ENCODE results near the gene S100P. TPM values are rescaled to one million over a fixed set of nuclear protein-coding genes. Genes with fewer than 3 reads are reported as not detected.
A peak's percentile ranks its signal among the peaks of the same experiment; 100 is the strongest.

S100P gene
- total and polyA plus RNA-seq, 2 experiments from 2014 or later: 0.80 TPM; not detected in 1

DNA sequence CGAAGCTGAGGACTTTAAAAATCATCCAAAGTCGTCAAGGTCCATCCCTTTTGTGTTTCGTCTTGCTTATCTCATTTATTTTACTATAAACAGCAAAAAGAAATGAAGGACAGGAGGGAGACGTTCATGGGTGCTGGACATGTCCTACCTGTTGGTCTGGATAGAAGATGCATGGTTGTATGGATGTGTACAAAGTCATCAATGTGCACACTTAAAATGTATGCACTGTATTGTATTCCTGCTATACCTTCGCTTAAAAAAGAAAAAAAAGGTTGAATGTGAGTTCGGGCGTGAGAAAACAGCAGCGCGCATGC lies 22.0 kb downstream of the S100P start:
- H2AFZ ChIP-seq: peak overlapping the region; percentile 96
- peak overlapping the region; percentile 82 for H3K4me2 ChIP-seq (ENCODE audit: unreplicated experiment)
- peak overlapping the region; percentile 93 for H3K4me3 ChIP-seq
- in situ Hi-C loops (cut with MboI): loop anchor here (10.0 kb wide), 1 partner anchor 359 kb away; no protein-coding TSS in a partner anchor
- H3K9me2 ChIP-seq (ENCODE audit: insufficient read depth): no peaks in the 10 kb centered on the region; the same call in 1 of the 2 replicates
- peaks cover 19% of the 10 kb centered on the region for H3F3A ChIP-seq (ENCODE audit: insufficient read depth)
- no peaks in the 10 kb centered on the region; the same call in 1 of the 2 replicates for H4K20me1 ChIP-seq (ENCODE audit: insufficient read depth)
- no peak for TF ChIP-seq EZH2 (IDR thresholded peaks at IDR 0.05; ENCODE audit: insufficient read depth, poor library complexity, severe bottlenecking)
- peak overlapping the region; percentile 86 for H3K9ac ChIP-seq
- no peaks in the 10 kb centered on the region for H3K9me3 ChIP-seq (ENCODE audit: low read depth)
- WGBS, 2 experiments (ENCODE audit: low coverage in 1 of 2, low lambda C conversion rate in 2 of 2, missing lambda C conversion rate in 2 of 2): 2% methylated on average over 9 of the region's 9 CpGs
- H3K36me3 ChIP-seq (ENCODE audit: low read depth): no peaks in the 10 kb centered on the region
- peaks cover 11% of the 10 kb centered on the region; the same call in 1 of the 2 replicates for H3K4me1 ChIP-seq (ENCODE audit: insufficient read depth)
- H3K27ac ChIP-seq: peak overlapping the region; percentile 62
- H3K27me3 ChIP-seq (replicated peaks; ENCODE audit: insufficient read depth): no peaks in the 10 kb centered on the region
- peaks cover 26% of the 10 kb centered on the region for H3K79me2 ChIP-seq (ENCODE audit: insufficient read depth)
- no peak for DNase-seq

DNA sequence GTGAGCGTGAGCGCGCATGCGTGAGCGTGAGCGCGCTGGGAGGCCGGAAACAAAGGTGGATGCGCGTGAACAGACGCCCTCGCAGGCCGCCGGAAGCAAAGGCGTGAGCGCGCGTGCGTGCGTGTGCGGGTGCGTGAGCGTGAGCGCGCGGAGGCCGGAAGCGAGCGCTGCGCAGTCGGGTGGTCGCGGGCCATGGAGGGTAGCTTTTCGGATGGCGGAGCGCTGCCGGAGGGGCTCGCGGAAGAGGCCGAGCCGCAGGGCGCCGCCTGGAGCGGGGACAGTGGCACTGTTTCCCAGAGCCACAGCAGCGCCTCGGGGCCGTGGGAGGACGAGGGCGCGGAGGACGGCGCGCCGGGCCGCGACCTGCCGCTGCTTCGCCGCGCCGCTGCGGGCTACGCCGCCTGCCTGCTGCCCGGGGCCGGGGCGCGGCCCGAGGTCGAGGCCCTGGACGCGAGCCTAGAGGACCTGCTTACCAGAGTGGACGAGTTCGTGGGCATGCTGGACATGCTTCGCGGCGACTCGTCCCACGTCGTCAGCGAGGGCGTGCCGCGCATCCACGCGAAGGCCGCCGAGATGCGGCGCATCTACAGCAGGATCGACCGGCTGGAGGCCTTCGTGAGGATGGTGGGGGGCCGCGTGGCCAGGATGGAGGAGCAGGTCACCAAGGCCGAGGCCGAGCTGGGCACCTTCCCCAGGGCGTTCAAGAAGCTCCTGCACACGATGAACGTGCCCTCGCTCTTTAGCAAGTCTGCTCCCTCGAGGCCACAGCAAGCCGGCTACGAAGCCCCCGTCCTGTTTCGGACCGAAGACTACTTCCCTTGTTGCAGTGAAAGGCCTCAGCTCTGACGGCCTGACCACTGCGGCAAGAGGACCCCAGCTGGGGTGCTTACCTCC lies 22.6 kb downstream of the S100P start, which contains the start of gene BLOC1S4:
Gene BLOC1S4 (plus strand): TSS at position 157 of the 894 bp plus-strand sequence. CDS start 36 bp downstream, at position 193.
- Histone ChIP-seq H3K27me3 (replicated peaks; ENCODE audit: insufficient read depth) (no peaks in the 10 kb centered on the region), H3K4me1 (ENCODE audit: insufficient read depth) (peaks cover 11% of the 10 kb centered on the region; the same call in 1 of the 2 replicates), H3K4me2 (ENCODE audit: unreplicated experiment) (peak within 1 kb of the TSS; percentile 98), H3F3A (ENCODE audit: insufficient read depth) (peaks cover 19% of the 10 kb centered on the region), H4K20me1 (ENCODE audit: insufficient read depth) (no peaks in the 10 kb centered on the region; the same call in 1 of the 2 replicates), H3K9ac (peak within 1 kb of the TSS; percentile 86), H3K36me3 (ENCODE audit: low read depth) (no peaks in the 10 kb centered on the region), H3K79me2 (ENCODE audit: insufficient read depth) (peaks cover 26% of the 10 kb centered on the region), H3K4me3 (peak within 1 kb of the TSS; percentile 93), H3K9me2 (ENCODE audit: insufficient read depth) (no peaks in the 10 kb centered on the region), H2AFZ (peak within 1 kb of the TSS; percentile 96), H3K9me3 (ENCODE audit: low read depth) (no peaks in the 10 kb centered on the region), H3K27ac (peak within 1 kb of the TSS; percentile 62)
- in situ Hi-C loops (cut with MboI): loop anchor here (10.0 kb wide), 1 partner anchor 359 kb away; no protein-coding TSS in a partner anchor
- peak; percentile 96 for DNase-seq
- TF ChIP-seq EZH2 (IDR thresholded peaks at IDR 0.05; ENCODE audit: insufficient read depth, poor library complexity, severe bottlenecking) (no peak), EZH2phosphoT487 (IDR thresholded peaks at IDR 0.05; ENCODE audit: insufficient read depth, low read depth) (no peak)
- 0 to 1% methylated on average over 69 to 92 of the region's 109 CpGs for WGBS, 2 experiments (ENCODE audit: low coverage in 1 of 2, low lambda C conversion rate in 2 of 2, missing lambda C conversion rate in 2 of 2)

GRCh38 chr4:6716958-6717655 lies 23.4 kb downstream of the S100P start:
- DNase-seq: peak; percentile 59
- H3K27ac ChIP-seq: peak overlapping the region; percentile 62
- peaks cover 19% of the 10 kb centered on the region for H3F3A ChIP-seq (ENCODE audit: insufficient read depth)
- WGBS, 2 experiments (ENCODE audit: low coverage in 1 of 2, low lambda C conversion rate in 2 of 2, missing lambda C conversion rate in 2 of 2): 9 to 11% methylated on average over 7 of the region's 7 CpGs
- H3K4me2 ChIP-seq (ENCODE audit: unreplicated experiment): peak overlapping the region; percentile 98
- H3K79me2 ChIP-seq (ENCODE audit: insufficient read depth): peaks cover 26% of the 10 kb centered on the region
- H3K4me3 ChIP-seq: peak overlapping the region; percentile 93
- H4K20me1 ChIP-seq (ENCODE audit: insufficient read depth): no peaks in the 10 kb centered on the region; the same call in 1 of the 2 replicates
- H3K27me3 ChIP-seq (replicated peaks; ENCODE audit: insufficient read depth): no peaks in the 10 kb centered on the region
- H3K9ac ChIP-seq: peak overlapping the region; percentile 86
- peak overlapping the region; percentile 96 for H2AFZ ChIP-seq
- in situ Hi-C loops (cut with MboI): loop anchor here (10.0 kb wide), 1 partner anchor 358 kb away; no protein-coding TSS in a partner anchor
- H3K9me2 ChIP-seq (ENCODE audit: insufficient read depth): no peaks in the 10 kb centered on the region
- H3K4me1 ChIP-seq (ENCODE audit: insufficient read depth): peaks cover 11% of the 10 kb centered on the region; the same call in 1 of the 2 replicates
- TF ChIP-seq EZH2phosphoT487 (IDR thresholded peaks at IDR 0.05; ENCODE audit: insufficient read depth, low read depth) (no peak), EZH2 (IDR thresholded peaks at IDR 0.05; ENCODE audit: insufficient read depth, poor library complexity, severe bottlenecking) (no peak)
- H3K9me3 ChIP-seq (ENCODE audit: low read depth): no peaks in the 10 kb centered on the region
- H3K36me3 ChIP-seq (ENCODE audit: low read depth): no peaks in the 10 kb centered on the region

GRCh38 chr4:6718932-6719610 lies 25.4 kb downstream of the S100P start:
- no peak overlapping the region for H3K9ac ChIP-seq
- H3K27ac ChIP-seq: no peak overlapping the region
- H3K4me1 ChIP-seq (ENCODE audit: insufficient read depth): peaks cover 11% of the 10 kb centered on the region; the same call in 1 of the 2 replicates
- H3K4me3 ChIP-seq: no peak overlapping the region
- H3K9me2 ChIP-seq (ENCODE audit: insufficient read depth): no peaks in the 10 kb centered on the region
- H2AFZ ChIP-seq: no peak overlapping the region
- no peak overlapping the region for H3K4me2 ChIP-seq (ENCODE audit: unreplicated experiment)
- in situ Hi-C loops (cut with MboI): loop anchor here (10.0 kb wide), 1 partner anchor 356 kb away; no protein-coding TSS in a partner anchor
- TF ChIP-seq EZH2 (IDR thresholded peaks at IDR 0.05; ENCODE audit: insufficient read depth, poor library complexity, severe bottlenecking): no peak
- peaks cover 26% of the 10 kb centered on the region for H3K79me2 ChIP-seq (ENCODE audit: insufficient read depth)
- H3K36me3 ChIP-seq (ENCODE audit: low read depth): no peaks in the 10 kb centered on the region
- no peaks in the 10 kb centered on the region for H3K27me3 ChIP-seq (replicated peaks; ENCODE audit: insufficient read depth)
- no peaks in the 10 kb centered on the region for H3K9me3 ChIP-seq (ENCODE audit: low read depth)
- peaks cover 19% of the 10 kb centered on the region for H3F3A ChIP-seq (ENCODE audit: insufficient read depth)
- 83% methylated on average over 7 of the region's 7 CpGs for WGBS, 2 experiments (ENCODE audit: low coverage in 1 of 2, low lambda C conversion rate in 2 of 2, missing lambda C conversion rate in 2 of 2)
- no peak for DNase-seq
- H4K20me1 ChIP-seq (ENCODE audit: insufficient read depth): no peaks in the 10 kb centered on the region; the same call in 1 of the 2 replicates

Measured in GM23248 (cell line).